Endothelial cell of umbilical vein (primary cell): ENCODE results near the gene SLC39A11. TPM values are rescaled to one million over a fixed set of nuclear protein-coding genes. Genes with fewer than 3 reads are reported as not detected.

ENCODE experiments used
- BruUV-seq: library from RNA; stranded (reverse); fragments of 400-500 nt; replicated peaks from 2 replicates; lab custom pipeline; 2021; lab: Mats Ljungman, UMichigan
- CTCF ChIA-PET: fragments of 300-600, 350-600 bp; sonication (Branson Sonifier 250); formaldehyde crosslinking; loops from one replicate; lab custom pipeline; 2021; ENCODE audit warnings: antibody characterized with exemption, inconsistent platforms; lab: Charles Lee
- POLR2A ChIA-PET: fragments of 300-600, 350-600 bp; sonication (Branson Sonifier 250); formaldehyde crosslinking; loops from one replicate; lab custom pipeline; 2021; ENCODE audit warnings: antibody characterized with exemption, inconsistent platforms; lab: Charles Lee
- DNase-seq: peaks from one replicate; pipeline ENCODE4 v3.0.0-alpha.2; 2011; ENCODE audit warnings: low read depth, low spot score
- FAIRE-seq: peaks from 2 replicates; lab custom pipeline; 2011; peaks lifted over from hg19 to GRCh38; lab: Jason Lieb, UNC
- H2AFZ ChIP-seq: 2 replicates; pipeline ENCODE4 v1.6.0; 2012; ENCODE audit warnings: low read depth, low read length, control low read depth, inconsistent platforms
- H3K27ac ChIP-seq: 2 replicates; pipeline ENCODE4 v1.5.1; 2011; ENCODE audit warnings: low read depth, mild to moderate bottlenecking, control low read depth, low read length, moderate library complexity; ENCODE audit not compliant: insufficient read depth
- H3K27me3 ChIP-seq, 2 experiments: 2 replicates each; pipeline versions ENCODE4 v1.6.0 to v1.6.1; 2011; ENCODE audit warnings: low read length in 2 of 2, mixed read lengths in 1 of 2; ENCODE audit not compliant: control insufficient read depth in 2 of 2, insufficient read depth in 2 of 2
- H3K36me3 ChIP-seq, 2 experiments: 2 replicates in 1 of 2; 3 replicates in 1 of 2; pipeline ENCODE4 v1.5.1; 2011; ENCODE audit warnings: low read length in 2 of 2, mild to moderate bottlenecking in 1 of 2, moderate library complexity in 1 of 2; ENCODE audit not compliant: control insufficient read depth in 2 of 2, insufficient read depth in 2 of 2; ENCODE audit errors: extremely low read depth in 1 of 2
- H3K4me1 ChIP-seq: 3 replicates; pipeline ENCODE4 v1.5.1; 2011; ENCODE audit warnings: mild to moderate bottlenecking, low read length; ENCODE audit not compliant: control insufficient read depth, insufficient read depth; ENCODE audit errors: extremely low read depth
- H3K4me2 ChIP-seq: 2 replicates; pipeline ENCODE4 v1.6.1; 2011; ENCODE audit warnings: low read length, control low read depth, mixed read lengths; ENCODE audit not compliant: insufficient read depth
- H3K4me3 ChIP-seq, 3 experiments: fragments of 200-600 bp in 1 of 3; sonication (generic), shearing (Covaris generic) in 1 of 3; replicated peaks in 1 of 3; 2 replicates each; pipeline ENCODE4 v1.5.1; 2011 to 2016; ENCODE audit warnings: control low read depth in 3 of 3, low read length in 3 of 3, mild to moderate bottlenecking in 2 of 3, inconsistent platforms in 1 of 3, low read depth in 1 of 3, moderate library complexity in 1 of 3; ENCODE audit not compliant: insufficient read depth in 1 of 3
- H3K79me2 ChIP-seq: 2 replicates; pipeline ENCODE4 v1.6.0; 2012; ENCODE audit warnings: low read length, inconsistent platforms; ENCODE audit not compliant: control insufficient read depth, insufficient read depth
- H3K9ac ChIP-seq: replicated peaks from 2 replicates; pipeline ENCODE3; 2011; ENCODE audit warnings: low read length, control low read depth; ENCODE audit not compliant: insufficient read depth; ENCODE audit errors: extremely low read depth
- H3K9me1 ChIP-seq: replicated peaks from 3 replicates; pipeline ENCODE4 v1.6.0; 2011; ENCODE audit warnings: mild to moderate bottlenecking, low read length; ENCODE audit not compliant: control insufficient read depth, insufficient read depth; ENCODE audit errors: extremely low read depth
- H3K9me3 ChIP-seq: replicated peaks from 2 replicates; pipeline ENCODE4 v1.5.1; 2012; ENCODE audit warnings: low read length, inconsistent platforms; ENCODE audit not compliant: control insufficient read depth, insufficient read depth
- H4K20me1 ChIP-seq: replicated peaks from 2 replicates; pipeline ENCODE3; 2011; ENCODE audit warnings: mild to moderate bottlenecking, low read length; ENCODE audit not compliant: control insufficient read depth, insufficient read depth; ENCODE audit errors: extremely low read depth
- CTCF ChIP-seq, 2 donors: IDR thresholded peaks; 1 replicate in 1 of 2; 2 replicates in 1 of 2; pipeline ENCODE4 v1.5.1; 2011; ENCODE audit warnings: low read length in 2 of 2, mild to moderate bottlenecking in 2 of 2, moderate library complexity in 2 of 2, control low read depth in 1 of 2, inconsistent platforms in 1 of 2, low read depth in 1 of 2; ENCODE audit not compliant: insufficient read depth in 1 of 2; ENCODE audit errors: extremely low read depth in 1 of 2
- EZH2 ChIP-seq: IDR thresholded peaks from 2 replicates; pipeline ENCODE4 v1.6.1; 2012; ENCODE audit warnings: borderline replicate concordance, low read depth, mild to moderate bottlenecking, moderate library complexity, low read length, inconsistent platforms; ENCODE audit not compliant: severe bottlenecking
- FOS ChIP-seq: IDR thresholded peaks from 2 replicates; pipeline ENCODE4 v1.6.1; 2011; ENCODE audit warnings: mild to moderate bottlenecking, low read length, moderate library complexity, borderline replicate concordance; ENCODE audit not compliant: insufficient read depth
- GATA2 ChIP-seq: IDR thresholded peaks from 2 replicates; pipeline ENCODE4 v1.7.0; 2011; ENCODE audit warnings: low read depth, mild to moderate bottlenecking, moderate library complexity, mixed read lengths, low read length; ENCODE audit not compliant: insufficient read length, insufficient read depth
- JUN ChIP-seq: IDR thresholded peaks from 2 replicates; pipeline ENCODE4 v1.6.1; 2011; ENCODE audit warnings: borderline replicate concordance, low read depth; ENCODE audit not compliant: insufficient read length, insufficient read depth
- MAX ChIP-seq: IDR thresholded peaks from 2 replicates; pipeline ENCODE4 v1.6.1; 2011; ENCODE audit not compliant: insufficient read depth, insufficient read length
- MYC ChIP-seq: IDR thresholded peaks from one replicate; pipeline ENCODE4 v1.6.1; 2011; ENCODE audit warnings: mild to moderate bottlenecking, low read depth, low read length
- POLR2A ChIP-seq: IDR thresholded peaks from 2 replicates; pipeline ENCODE4 v1.6.1; 2012; ENCODE audit warnings: low read depth, mild to moderate bottlenecking, control low read depth, low read length
- POLR2AphosphoS5 ChIP-seq: IDR thresholded peaks from 2 replicates; pipeline ENCODE4 v1.6.1; 2012; ENCODE audit warnings: low read depth, mild to moderate bottlenecking, control low read depth, low read length, moderate library complexity; ENCODE audit not compliant: insufficient read depth
- dilution Hi-C: fragments of 300-500 bp; cut with MboI; formaldehyde crosslinking; loops from one replicate; pipeline ENCODE4 v1.15.0; 2019; ENCODE audit warnings: low sequenced_read_pairs; ENCODE audit not compliant: extremely low pct_ligation_motif_present
- intact Hi-C: fragments of 100-400 bp; cut with micrococcal nuclease; formaldehyde crosslinking; loops from one replicate; pipeline ENCODE4 v1.10.0; 2022
- polyA plus RNA-seq, 4 experiments: library from polyadenylated mRNA; depleted of rRNA in 3 of 4; stranded (reverse) in 3 of 4; unstranded in 1 of 4; fragments of >200 nt; gene quantifications; 2 replicates each; pipeline versions ENCODE4 v1.2.1 to v1.2.3, GENCODE V29; 2011 to 2012; ENCODE audit warnings: missing spikeins in 1 of 4
- total RNA-seq: library from RNA; stranded (reverse); gene quantifications from 2 replicates; pipeline ENCODE4 v1.2.3, GENCODE V29; 2021

The SLC39A11 gene
- total and polyA plus RNA-seq, 2 donors (not counting 3 experiments of a cell fraction or from before 2014, with no cell fraction given): 8.1 to 11.9 TPM

- Histone ChIP-seq H4K20me1 (no peaks in the 10 kb centered on the region), H3K36me3 (no peaks in the 10 kb centered on the region), H3K27me3 (no peaks in the 10 kb centered on the region), H3K27ac (no peak overlapping the region), H3K4me1 (no peaks in the 10 kb centered on the region), H3K9ac (no peak overlapping the region), H3K79me2 (no peaks in the 10 kb centered on the region), H3K4me3 (no peak overlapping the region), H3K9me1 (no peaks in the 10 kb centered on the region), H2AFZ (no peak overlapping the region), H3K4me2 (no peak overlapping the region), H3K9me3 (no peaks in the 10 kb centered on the region)
- ChIA-PET CTCF (no interaction called here), POLR2A (no interaction called here)
- no TSS peak for BruUV-seq
- DNase-seq: no peak
- TF ChIP-seq EZH2 (no peak), POLR2A (no peak), FOS (no peak), GATA2 (no peak), MYC (no peak), JUN (no peak), POLR2AphosphoS5 (no peak), MAX (no peak), CTCF (IDR thresholded peaks at IDR 0.05; ENCODE audit: extremely low read depth in 1 of 2, insufficient read depth in 1 of 2, low read depth in 1 of 2, low read length in 2 of 2) (no peak)
- intact Hi-C loops (no loop called here), dilution Hi-C loops (no loop called here)
- FAIRE-seq: no peak
These were observed 25.4 kb downstream of the SLC39A11 start for GRCh38 chr17:73067075-73067474.
